SJSA1 (cell line): ENCODE measurements around the gene KCNJ6. TPM values are rescaled to one million over a fixed set of nuclear protein-coding genes. Genes with fewer than 3 reads are reported as not detected.

Source experiments
- DNase-seq, 2 experiments: peaks; one replicate each; pipeline ENCODE4 v3.0.0-alpha.2; 2015 to 2020; ENCODE audit warnings: low spot score in 2 of 2, low read depth in 1 of 2
- H3K27ac ChIP-seq: fragments of 250-450 bp; sonication (Bioruptor Pico); 2 replicates; pipeline ENCODE4 v1.5.1; 2020; ENCODE audit warnings: mild to moderate bottlenecking, moderate library complexity
- H3K27me3 ChIP-seq: fragments of 250-450 bp; sonication (Bioruptor Pico); replicated peaks from 2 replicates; pipeline ENCODE4 v1.5.1; 2020; ENCODE audit warnings: mild to moderate bottlenecking, moderate library complexity
- H3K36me3 ChIP-seq: fragments of 250-450 bp; sonication (Bioruptor Pico); 2 replicates; pipeline ENCODE4 v1.5.1; 2020; ENCODE audit warnings: mild to moderate bottlenecking
- H3K4me1 ChIP-seq: fragments of 250-450 bp; sonication (Bioruptor Pico); replicated peaks from 2 replicates; pipeline ENCODE4 v1.6.1; 2021; ENCODE audit warnings: mild to moderate bottlenecking
- H3K4me3 ChIP-seq: fragments of 250-450 bp; sonication (Bioruptor Pico); 2 replicates; pipeline ENCODE4 v1.5.1; 2020; ENCODE audit warnings: mild to moderate bottlenecking
- H3K9me3 ChIP-seq: fragments of 250-450 bp; sonication (Bioruptor Pico); replicated peaks from 2 replicates; pipeline ENCODE4 v1.5.1; 2020; ENCODE audit warnings: mild to moderate bottlenecking
- total RNA-seq: library from RNA; depleted of rRNA; stranded (reverse); fragments of >200 nt; shearing (Covaris generic); gene quantifications from 2 replicates; pipeline ENCODE4 v1.2.3, GENCODE V29; 2014

KCNJ6 gene
- total RNA-seq, 1 experiment from 2014 or later, result 0.24 TPM

DNA sequence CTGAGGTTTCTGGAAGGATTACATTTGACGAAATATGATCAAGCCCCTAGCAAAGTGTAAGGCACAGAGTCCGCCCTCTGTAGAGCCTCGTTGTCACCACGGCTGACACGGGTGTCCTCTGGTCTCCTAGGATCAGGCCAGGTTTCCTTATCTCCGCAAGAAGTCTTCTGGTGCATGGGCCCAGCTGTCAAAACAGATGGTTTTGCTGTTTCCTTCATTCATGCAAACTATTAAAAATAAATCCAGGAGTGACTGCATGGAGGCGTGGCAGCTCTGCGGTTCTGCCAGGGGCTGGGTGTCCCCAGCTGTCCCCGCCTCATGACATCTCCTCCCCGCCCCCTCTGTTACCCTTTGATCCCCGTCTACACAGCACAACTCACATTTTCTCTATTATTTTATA is 340.7 kb downstream of the KCNJ6 start:
- H3K27ac ChIP-seq, result no peak overlapping the region
- H3K27me3 ChIP-seq, result no peaks in the 10 kb centered on the region; the same call in none of the 2 replicates
- no peak for DNase-seq
- H3K4me3 ChIP-seq, result no peak overlapping the region
- no peaks in the 10 kb centered on the region for H3K36me3 ChIP-seq
- no peaks in the 10 kb centered on the region for H3K4me1 ChIP-seq
- H3K9me3 ChIP-seq, result 0 out of 2 replicates have a peak, but pooled peaks cover 2% of the 10 kb centered on the region

DNA sequence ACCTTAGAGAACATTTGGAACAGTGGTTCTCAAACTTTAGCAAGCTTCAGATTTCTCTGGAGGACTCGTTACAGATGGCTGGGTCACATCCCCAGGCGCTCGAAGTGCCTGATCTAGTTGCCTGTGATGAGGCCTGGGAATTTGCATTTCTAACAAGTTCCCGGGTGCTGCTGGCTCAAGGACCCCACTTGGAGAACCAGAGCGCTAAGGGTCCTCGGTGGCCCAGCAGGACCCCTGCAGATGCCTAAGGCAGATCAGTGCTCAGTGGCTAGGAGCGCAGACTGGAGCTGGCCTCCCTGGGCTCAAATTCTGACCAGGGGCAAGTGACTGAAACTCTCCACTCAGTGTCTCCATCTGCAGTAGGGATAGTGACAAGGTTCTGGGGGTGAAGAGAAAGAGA is 341.5 kb downstream of the KCNJ6 start:
- Histone ChIP-seq H3K4me3 (no peak overlapping the region), H3K27me3 (no peaks in the 10 kb centered on the region; the same call in none of the 2 replicates), H3K27ac (no peak overlapping the region), H3K9me3 (0 out of 2 replicates have a peak, but pooled peaks cover 2% of the 10 kb centered on the region), H3K4me1 (no peaks in the 10 kb centered on the region), H3K36me3 (no peaks in the 10 kb centered on the region)
- no peak for DNase-seq

GRCh38 chr21:37574316-37574715 is 341.9 kb downstream of the KCNJ6 start:
- H3K9me3 ChIP-seq, result 0 out of 2 replicates have a peak, but pooled peaks cover 2% of the 10 kb centered on the region
- no peak for DNase-seq
- no peaks in the 10 kb centered on the region for H3K4me1 ChIP-seq
- no peak overlapping the region for H3K4me3 ChIP-seq
- no peak overlapping the region for H3K27ac ChIP-seq
- no peaks in the 10 kb centered on the region for H3K36me3 ChIP-seq
- no peaks in the 10 kb centered on the region; the same call in none of the 2 replicates for H3K27me3 ChIP-seq

DNA sequence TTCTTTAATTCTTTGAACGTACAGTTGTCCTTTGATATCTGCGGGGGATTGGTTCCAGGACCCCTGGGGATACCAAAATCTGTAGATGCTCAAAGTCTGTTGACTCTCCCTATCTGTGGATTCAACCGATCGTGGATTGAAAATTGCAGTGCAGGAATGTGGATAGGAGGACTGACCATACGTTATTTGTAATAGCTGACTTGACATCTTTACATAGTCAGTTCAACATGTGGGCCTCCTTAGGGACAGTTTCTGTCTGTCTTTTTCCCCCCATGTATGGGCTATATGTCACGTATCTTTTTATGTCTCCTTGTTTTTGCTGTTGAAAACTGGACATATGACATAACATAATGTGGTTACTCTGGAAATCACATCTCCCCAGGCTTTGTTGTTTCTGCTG is 344.8 kb downstream of the KCNJ6 start:
- no peaks in the 10 kb centered on the region for H3K9me3 ChIP-seq
- no peaks in the 10 kb centered on the region for H3K4me1 ChIP-seq
- no peak overlapping the region for H3K27ac ChIP-seq
- no peak overlapping the region for H3K4me3 ChIP-seq
- H3K36me3 ChIP-seq, result no peaks in the 10 kb centered on the region
- DNase-seq, result no peak
- H3K27me3 ChIP-seq, result no peaks in the 10 kb centered on the region; the same call in none of the 2 replicates

DNA sequence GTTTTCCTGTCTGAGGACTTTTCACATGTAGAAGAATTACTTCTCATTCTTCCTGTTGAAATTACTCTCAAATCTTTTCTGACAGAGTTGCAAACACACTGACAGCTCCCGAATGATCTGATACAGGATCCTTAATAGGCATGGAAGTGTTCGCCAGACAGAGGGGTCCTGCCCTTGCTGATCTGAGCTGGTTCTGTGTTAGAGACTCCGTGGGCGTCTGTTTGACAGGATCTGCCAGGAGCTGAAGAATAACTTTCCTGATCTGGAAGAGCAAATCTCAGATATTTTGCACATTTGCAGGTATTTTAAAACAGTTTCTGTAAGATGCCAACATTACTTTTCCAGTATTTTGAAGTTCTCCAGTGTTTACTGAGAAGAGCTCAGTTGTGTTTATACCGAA is 347.3 kb downstream of the KCNJ6 start:
- no peaks in the 10 kb centered on the region; the same call in none of the 2 replicates for H3K27me3 ChIP-seq
- no peaks in the 10 kb centered on the region for H3K36me3 ChIP-seq
- peaks cover 14% of the 10 kb centered on the region for H3K4me1 ChIP-seq
- H3K27ac ChIP-seq, result no peak overlapping the region
- H3K9me3 ChIP-seq, result no peaks in the 10 kb centered on the region
- no peak overlapping the region for H3K4me3 ChIP-seq
- no peak for DNase-seq

- no peak overlapping the region for H3K27ac ChIP-seq
- no peaks in the 10 kb centered on the region; the same call in 1 of the 2 replicates for H3K36me3 ChIP-seq
- no peaks in the 10 kb centered on the region; the same call in none of the 2 replicates for H3K27me3 ChIP-seq
- H3K4me3 ChIP-seq, result no peak overlapping the region
- H3K9me3 ChIP-seq, result no peaks in the 10 kb centered on the region
- no peak for DNase-seq
- H3K4me1 ChIP-seq, result peaks cover 19% of the 10 kb centered on the region
Observed at GRCh38 chr21:37568415-37568814, 347.8 kb downstream of the KCNJ6 start.

DNA sequence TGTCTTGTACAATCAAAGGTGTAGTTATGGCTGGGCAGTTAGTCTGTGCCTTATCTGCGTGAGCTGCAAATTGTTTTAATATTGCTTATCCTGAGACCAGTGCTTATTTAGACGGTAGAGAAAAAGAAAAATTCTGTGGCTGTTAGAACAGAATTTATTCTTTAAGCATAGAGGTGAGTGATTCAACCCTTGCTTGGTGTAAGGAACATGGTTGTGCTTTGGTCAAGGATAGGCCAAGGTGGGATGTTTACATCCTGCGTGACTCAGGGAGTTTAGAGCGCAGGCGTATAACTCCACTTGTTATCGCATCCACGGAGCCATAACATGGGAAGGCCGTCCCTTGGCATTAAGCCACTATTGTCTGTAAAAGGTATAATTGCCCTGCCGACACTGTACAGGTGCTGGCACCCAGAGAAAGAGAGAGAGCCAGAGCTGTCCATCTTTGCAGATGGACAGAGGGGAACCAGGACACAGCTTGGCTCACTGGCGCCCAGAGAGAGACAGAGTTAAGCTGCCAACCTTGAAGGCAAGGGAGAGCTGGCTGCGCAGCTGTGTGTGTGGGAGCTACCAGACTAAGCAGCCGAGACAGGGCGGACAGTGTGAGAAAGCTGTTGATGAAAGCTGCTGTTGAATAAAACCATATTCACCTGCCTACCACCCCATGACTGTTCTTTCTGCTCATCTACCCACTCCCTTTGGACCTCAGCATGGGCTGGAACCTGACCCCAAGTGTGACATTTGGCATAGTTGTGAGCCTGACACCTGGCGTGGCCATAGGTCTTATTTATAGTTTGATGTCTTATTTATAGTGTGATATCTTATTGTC is 349.3 kb downstream of the KCNJ6 start:
- Histone ChIP-seq H3K4me1 (peaks cover 24% of the 10 kb centered on the region), H3K4me3 (no peak overlapping the region), H3K27me3 (no peaks in the 10 kb centered on the region; the same call in none of the 2 replicates), H3K27ac (no peak overlapping the region), H3K36me3 (no peaks in the 10 kb centered on the region; the same call in 1 of the 2 replicates), H3K9me3 (no peaks in the 10 kb centered on the region)
- DNase-seq, result peak in 1 of 2 experiments; percentile 28

GRCh38 chr21:37565530-37566223 is 350.6 kb downstream of the KCNJ6 start:
- H3K27me3 ChIP-seq, result no peaks in the 10 kb centered on the region
- no peaks in the 10 kb centered on the region for H3K9me3 ChIP-seq
- H3K4me3 ChIP-seq, result peak overlapping the region; percentile 25
- H3K27ac ChIP-seq, result 0 out of 2 replicates have a peak overlapping the region, but pooled peaks have one; percentile 14
- no peaks in the 10 kb centered on the region; the same call in 1 of the 2 replicates for H3K36me3 ChIP-seq
- H3K4me1 ChIP-seq, result peaks cover 24% of the 10 kb centered on the region
- DNase-seq, result peak; percentile 33 to 56

DNA sequence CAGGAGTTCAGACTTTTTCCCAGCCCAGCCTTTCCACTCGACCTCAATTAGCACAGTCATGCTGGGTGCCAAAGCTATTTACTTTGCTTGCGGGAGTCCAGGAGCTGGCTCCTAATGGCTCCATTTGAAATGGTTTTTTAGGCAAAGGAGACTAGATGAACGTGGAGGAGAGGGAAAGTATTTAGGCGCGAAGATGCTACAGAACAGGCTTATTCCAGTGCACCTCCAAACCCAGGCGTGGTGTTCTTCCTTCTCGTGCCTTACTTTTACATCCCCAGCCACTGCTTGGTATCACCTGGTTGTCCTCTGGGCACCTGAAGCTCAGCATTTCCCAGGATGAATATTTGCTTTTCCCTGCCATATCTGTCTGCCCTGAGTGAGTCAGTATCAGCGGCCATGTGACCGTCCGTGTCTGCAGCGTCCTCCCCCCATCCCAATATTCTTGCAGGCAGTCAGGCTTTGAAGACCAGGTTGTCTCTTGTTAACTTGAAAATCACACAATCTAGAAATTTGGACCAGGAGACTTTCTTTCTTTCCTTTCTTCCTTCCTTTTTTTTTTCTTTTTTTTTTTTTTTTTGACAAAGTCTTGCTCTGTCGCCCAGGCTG is 351.2 kb downstream of the KCNJ6 start:
- Histone ChIP-seq H3K4me1 (peaks cover 24% of the 10 kb centered on the region), H3K27ac (peak overlapping the region; percentile 95), H3K36me3 (no peaks in the 10 kb centered on the region; the same call in 1 of the 2 replicates), H3K27me3 (no peaks in the 10 kb centered on the region), H3K4me3 (peak overlapping the region; percentile 64), H3K9me3 (no peaks in the 10 kb centered on the region)
- peak; percentile 34 to 39 for DNase-seq

- Histone ChIP-seq H3K36me3 (no peaks in the 10 kb centered on the region; the same call in 1 of the 2 replicates), H3K4me3 (peak overlapping the region; percentile 64), H3K9me3 (no peaks in the 10 kb centered on the region), H3K27me3 (no peaks in the 10 kb centered on the region), H3K27ac (peak overlapping the region; percentile 95), H3K4me1 (peaks cover 24% of the 10 kb centered on the region)
- DNase-seq, result peak; percentile 96 to 98
Observed at GRCh38 chr21:37564341-37564923, 351.8 kb downstream of the KCNJ6 start.

DNA sequence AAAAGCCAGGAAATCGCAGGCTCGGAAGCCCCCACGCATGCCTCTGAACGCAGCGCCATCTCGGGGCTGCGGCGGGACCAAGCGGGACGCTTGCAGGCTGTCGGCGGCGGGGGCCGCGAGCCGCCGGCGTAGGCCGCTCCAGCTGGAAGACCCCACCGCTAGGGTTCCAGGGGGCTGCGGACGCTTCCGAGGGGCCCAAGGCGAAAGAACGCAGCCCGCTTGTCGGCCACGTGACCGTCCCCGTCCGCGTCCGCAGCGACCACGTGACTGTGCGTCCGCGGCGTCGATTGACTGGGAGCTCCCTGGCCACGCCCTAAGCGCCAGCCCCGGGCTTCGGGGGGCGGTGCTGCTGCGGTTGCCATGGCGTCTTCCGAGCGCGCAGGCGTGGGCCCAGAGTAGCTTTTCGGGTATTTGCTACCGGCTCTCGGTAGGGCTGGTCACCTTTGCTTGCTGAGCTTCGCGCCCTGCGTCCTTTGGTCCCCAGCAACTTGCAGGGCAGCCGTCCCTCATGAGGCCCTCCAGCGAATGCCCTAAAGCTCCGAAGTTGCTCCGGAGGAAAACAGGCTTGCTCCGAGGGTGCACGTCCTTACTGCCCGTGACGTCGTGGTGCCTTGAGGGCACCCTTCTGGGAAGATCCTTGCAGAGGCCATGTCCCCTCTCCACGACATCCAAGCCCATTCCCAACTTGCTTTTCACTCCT is 352.5 kb downstream of the KCNJ6 start:
- Histone ChIP-seq H3K27ac (peak overlapping the region; percentile 95), H3K4me3 (peak overlapping the region; percentile 64), H3K9me3 (no peaks in the 10 kb centered on the region), H3K4me1 (peaks cover 24% of the 10 kb centered on the region), H3K27me3 (no peaks in the 10 kb centered on the region), H3K36me3 (no peaks in the 10 kb centered on the region; the same call in 1 of the 2 replicates)
- peak; percentile 93 to 94 for DNase-seq

DNA sequence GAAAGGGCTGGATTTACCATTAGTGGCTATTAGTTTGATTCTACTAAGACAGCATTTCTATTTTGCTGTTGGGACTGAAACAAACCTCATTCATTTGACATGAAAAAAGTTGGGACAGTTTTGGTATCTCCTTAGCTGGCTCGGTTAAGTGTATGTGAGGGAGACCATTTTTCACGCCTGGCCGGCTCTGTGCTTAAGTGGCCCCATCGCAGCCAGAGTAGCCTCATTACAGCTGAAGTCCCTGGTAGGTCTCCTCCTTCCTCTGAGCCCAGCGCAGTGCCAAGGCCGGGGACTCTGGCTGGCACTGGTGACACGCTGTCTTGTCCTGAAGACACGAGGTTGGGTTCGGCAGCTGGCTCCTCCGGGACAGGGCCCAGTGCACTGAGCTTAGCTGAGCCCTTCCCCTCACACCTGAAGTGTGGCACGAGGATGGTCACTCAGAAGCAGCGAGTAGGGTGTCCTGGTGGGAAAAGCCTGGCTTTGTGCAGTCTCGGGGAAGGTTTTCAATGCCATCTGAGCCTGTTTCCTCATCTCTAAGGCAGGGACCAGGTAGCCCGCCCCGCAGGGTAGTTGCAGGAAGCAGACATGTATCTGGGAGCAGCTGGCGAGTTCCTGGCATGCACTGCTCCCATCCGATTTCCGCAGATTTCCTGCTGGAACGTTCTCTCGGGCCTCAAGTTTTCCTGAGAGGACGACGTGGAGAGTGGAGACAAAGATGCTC is 353.2 kb downstream of the KCNJ6 start:
- no peak for DNase-seq
- Histone ChIP-seq H3K27me3 (no peaks in the 10 kb centered on the region), H3K4me1 (peaks cover 24% of the 10 kb centered on the region), H3K4me3 (peak overlapping the region; percentile 64), H3K9me3 (no peaks in the 10 kb centered on the region), H3K27ac (peak overlapping the region; percentile 95), H3K36me3 (no peaks in the 10 kb centered on the region; the same call in 1 of the 2 replicates)
